Sigmoid colon (tissue), 4 donors: Measurements from ENCODE around the gene LEO1.

Source experiments
- POLR2AphosphoS5 ChIP-seq, 4 donors: sonication (generic); formaldehyde crosslinking; IDR thresholded peaks; one replicate each; pipeline ENCODE4 v1.6.1; 2017; ENCODE audit warnings: antibody characterized with exemption in 4 of 4
- TF ChIP-seq, protein P1 (sequence below), 4 experiments: fragments of 450-650 bp in 3 of 4; fragments of 200-600 bp in 1 of 4; IDR thresholded peaks; one replicate each; pipeline ENCODE4 v1.5.1; 2016 to 2019; ENCODE audit warnings: antibody characterized with exemption in 4 of 4, mild to moderate bottlenecking in 3 of 4, moderate library complexity in 2 of 4

DNA sequence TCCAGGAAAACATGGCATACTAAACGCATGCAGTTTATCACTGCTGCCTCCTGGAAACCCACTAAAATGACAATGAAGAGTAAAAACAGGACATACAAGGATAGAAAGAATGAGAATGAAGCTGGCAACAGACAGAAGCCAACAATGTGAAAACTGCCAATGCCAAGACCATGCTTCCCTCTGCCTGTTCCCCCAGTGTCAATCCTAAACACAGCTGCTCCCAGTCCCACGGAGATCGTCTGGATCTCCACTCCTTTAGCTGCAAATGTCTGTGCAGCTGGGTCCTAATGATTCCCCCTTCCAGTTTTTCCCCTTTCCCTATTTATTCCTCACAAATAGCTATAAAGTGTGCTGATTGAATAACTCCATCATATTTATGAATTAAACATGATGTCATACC is 16.1 kb downstream of the LEO1 start:
- TF ChIP-seq, protein P1, sequence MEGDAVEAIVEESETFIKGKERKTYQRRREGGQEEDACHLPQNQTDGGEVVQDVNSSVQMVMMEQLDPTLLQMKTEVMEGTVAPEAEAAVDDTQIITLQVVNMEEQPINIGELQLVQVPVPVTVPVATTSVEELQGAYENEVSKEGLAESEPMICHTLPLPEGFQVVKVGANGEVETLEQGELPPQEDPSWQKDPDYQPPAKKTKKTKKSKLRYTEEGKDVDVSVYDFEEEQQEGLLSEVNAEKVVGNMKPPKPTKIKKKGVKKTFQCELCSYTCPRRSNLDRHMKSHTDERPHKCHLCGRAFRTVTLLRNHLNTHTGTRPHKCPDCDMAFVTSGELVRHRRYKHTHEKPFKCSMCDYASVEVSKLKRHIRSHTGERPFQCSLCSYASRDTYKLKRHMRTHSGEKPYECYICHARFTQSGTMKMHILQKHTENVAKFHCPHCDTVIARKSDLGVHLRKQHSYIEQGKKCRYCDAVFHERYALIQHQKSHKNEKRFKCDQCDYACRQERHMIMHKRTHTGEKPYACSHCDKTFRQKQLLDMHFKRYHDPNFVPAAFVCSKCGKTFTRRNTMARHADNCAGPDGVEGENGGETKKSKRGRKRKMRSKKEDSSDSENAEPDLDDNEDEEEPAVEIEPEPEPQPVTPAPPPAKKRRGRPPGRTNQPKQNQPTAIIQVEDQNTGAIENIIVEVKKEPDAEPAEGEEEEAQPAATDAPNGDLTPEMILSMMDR (IDR thresholded peaks at IDR 0.05), result no peak
- no peak for TF ChIP-seq POLR2AphosphoS5 (IDR thresholded peaks at IDR 0.05)
